Fibroblast of lung (primary cell): ENCODE measurements around the gene ATP6V0D1.

Experiments
- EZH2 ChIP-seq: IDR thresholded peaks from 2 replicates; pipeline ENCODE4 v1.5.1; 2012; ENCODE audit warnings: low read length, control low read depth, mild to moderate bottlenecking; ENCODE audit errors: missing control alignments
- TF ChIP-seq, protein P1 (sequence below), 2 donors: IDR thresholded peaks in 1 of 2; conservative IDR thresholded peaks in 1 of 2; 1 replicate in 1 of 2; 2 replicates in 1 of 2; pipeline ENCODE4 v1.5.1; 2011 to 2012; ENCODE audit warnings: low read length in 2 of 2, control low read depth in 1 of 2, inconsistent platforms in 1 of 2, low read depth in 1 of 2, mild to moderate bottlenecking in 1 of 2

DNA sequence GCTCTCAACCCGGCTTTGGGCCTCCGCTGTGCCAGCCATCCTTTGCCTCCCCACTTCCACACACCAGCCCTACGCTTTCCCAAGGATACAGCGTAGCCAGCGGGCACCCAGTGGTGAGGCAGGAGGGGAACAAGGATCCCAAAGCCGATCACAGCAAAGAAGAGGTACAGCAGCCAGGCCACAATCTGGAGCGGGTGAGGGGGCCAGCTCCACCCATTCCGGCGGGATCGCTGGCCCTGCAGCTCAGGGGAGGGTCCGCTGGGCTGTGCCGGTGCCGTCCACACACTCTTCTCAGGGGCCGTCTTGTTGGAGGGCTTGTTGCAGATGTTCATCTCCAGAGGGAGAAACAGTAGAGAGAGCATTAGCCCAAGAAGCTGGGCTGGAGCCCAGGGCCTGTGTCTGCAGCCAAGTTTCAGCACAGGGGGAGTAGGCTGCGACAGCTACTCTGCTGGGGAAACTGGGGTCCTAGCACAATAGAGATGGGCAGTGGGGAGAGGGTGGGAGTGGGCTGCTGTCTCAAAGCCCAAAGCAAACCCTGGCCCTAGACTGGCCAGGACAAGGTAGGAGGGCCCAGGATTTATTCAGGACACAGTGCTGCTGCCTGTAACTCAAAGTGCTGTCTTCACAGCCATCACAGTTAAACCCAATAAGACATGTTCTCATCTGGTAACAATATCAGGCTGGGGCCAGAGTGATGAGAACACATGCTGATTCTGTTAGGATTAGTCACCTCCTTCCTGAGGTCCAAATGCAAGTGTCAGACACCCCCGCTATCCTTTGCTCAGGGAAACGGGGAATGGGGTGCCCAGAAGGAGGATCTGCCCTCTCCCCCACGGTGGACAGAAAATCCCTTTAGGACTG lies 74.6 kb downstream of the ATP6V0D1 start:
- TF ChIP-seq EZH2: no peak
- TF ChIP-seq, protein P1, sequence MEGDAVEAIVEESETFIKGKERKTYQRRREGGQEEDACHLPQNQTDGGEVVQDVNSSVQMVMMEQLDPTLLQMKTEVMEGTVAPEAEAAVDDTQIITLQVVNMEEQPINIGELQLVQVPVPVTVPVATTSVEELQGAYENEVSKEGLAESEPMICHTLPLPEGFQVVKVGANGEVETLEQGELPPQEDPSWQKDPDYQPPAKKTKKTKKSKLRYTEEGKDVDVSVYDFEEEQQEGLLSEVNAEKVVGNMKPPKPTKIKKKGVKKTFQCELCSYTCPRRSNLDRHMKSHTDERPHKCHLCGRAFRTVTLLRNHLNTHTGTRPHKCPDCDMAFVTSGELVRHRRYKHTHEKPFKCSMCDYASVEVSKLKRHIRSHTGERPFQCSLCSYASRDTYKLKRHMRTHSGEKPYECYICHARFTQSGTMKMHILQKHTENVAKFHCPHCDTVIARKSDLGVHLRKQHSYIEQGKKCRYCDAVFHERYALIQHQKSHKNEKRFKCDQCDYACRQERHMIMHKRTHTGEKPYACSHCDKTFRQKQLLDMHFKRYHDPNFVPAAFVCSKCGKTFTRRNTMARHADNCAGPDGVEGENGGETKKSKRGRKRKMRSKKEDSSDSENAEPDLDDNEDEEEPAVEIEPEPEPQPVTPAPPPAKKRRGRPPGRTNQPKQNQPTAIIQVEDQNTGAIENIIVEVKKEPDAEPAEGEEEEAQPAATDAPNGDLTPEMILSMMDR (conservative IDR thresholded peaks at IDR 0.05 in 1 of 2, IDR thresholded peaks at IDR 0.05 in 1 of 2; ENCODE audit: low read depth in 1 of 2, low read length in 2 of 2): no peak
